Gastrocnemius medialis (tissue), 4 donors: ENCODE measurements around the gene PANK4. TPM values are rescaled to one million over a fixed set of nuclear protein-coding genes. Genes with fewer than 3 reads are reported as not detected.

ENCODE experiments used
- ATAC-seq, 2 donors: fragments of 150-250 bp; one replicate each; pipeline ENCODE4 v1.9.1; 2016
- DNase-seq, 2 donors: peaks; one replicate each; pipeline ENCODE4 v3.0.0-alpha.2; 2019
- H3K27ac ChIP-seq, 4 donors: fragments of 200-600 bp; sonication (generic); 1 replicate in 1 of 4; 2 replicates in 3 of 4; pipeline ENCODE4 v1.5.1; 2016 to 2018; ENCODE audit warnings: mild to moderate bottlenecking in 2 of 4, moderate library complexity in 1 of 4
- H3K27me3 ChIP-seq, 3 donors: fragments of 200-600 bp; sonication (generic) in 2 of 3; 1 replicate in 1 of 3; 2 replicates in 2 of 3; pipeline versions ENCODE4 v1.5.1 to v1.6.0; 2016 to 2019; ENCODE audit warnings: mild to moderate bottlenecking in 1 of 3, moderate library complexity in 1 of 3
- H3K36me3 ChIP-seq, 2 donors: fragments of 200-600 bp; sonication (generic) in 1 of 2; one replicate each; pipeline ENCODE4 v1.5.1; 2017 to 2018
- H3K4me1 ChIP-seq, 2 donors: fragments of 200-600 bp; sonication (generic) in 1 of 2; one replicate each; pipeline ENCODE4 v1.5.1; 2016 to 2017; ENCODE audit warnings: mild to moderate bottlenecking in 2 of 2
- H3K4me3 ChIP-seq, 4 donors: fragments of 200-600 bp; sonication (generic) in 3 of 4; 1 replicate in 1 of 4; 2 replicates in 3 of 4; pipeline ENCODE4 v1.5.1; 2016 to 2019; ENCODE audit warnings: mild to moderate bottlenecking in 2 of 4
- H3K9me3 ChIP-seq, 3 donors: fragments of 200-600 bp; sonication (generic) in 2 of 3; 1 replicate in 1 of 3; 2 replicates in 2 of 3; pipeline ENCODE4 v1.5.1; 2016 to 2019
- POLR2A ChIP-seq, 2 donors: fragments of 450-650 bp; IDR thresholded peaks; one replicate each; pipeline ENCODE4 v1.6.1; 2017; ENCODE audit warnings: antibody characterized with exemption in 2 of 2, mild to moderate bottlenecking in 2 of 2, moderate library complexity in 2 of 2
- in situ Hi-C, 4 donors: fragments of 200-750 bp; cut with MboI; loops; one replicate each; pipeline versions ENCODE4 v1.15.0 to v1.8.0; 2017; ENCODE audit warnings: low sequenced_read_pairs in 4 of 4
- intact Hi-C: fragments of 100-400 bp; cut with DNase I; formaldehyde crosslinking; loops from one replicate; pipeline ENCODE4 v1.15.1; 2023; ENCODE audit warnings: low total_unique reads
- total RNA-seq, 4 donors: library from RNA; depleted of rRNA; stranded (reverse); fragments of >200 nt; gene quantifications; one replicate each; pipeline versions ENCODE4 v1.1.0 to v1.2.3, GENCODE V29; 2016

The PANK4 gene
- total RNA-seq, 4 donors from 2014 or later, result 27.5 to 54.2 (median 38.5) TPM

GRCh38 chr1:2458687-2459086 lies 67.7 kb downstream of the PANK4 start:
- in situ Hi-C loops, result no loop called here

More at GRCh38 chr1:2458687-2459086, 67.7 kb downstream of the PANK4 start:
- Histone ChIP-seq H3K4me3 (no peak overlapping the region), H3K27ac (no peak overlapping the region), H3K9me3 (no peaks in the 10 kb centered on the region), H3K27me3 (peaks cover 21 to 50% (median 25%) of the 10 kb centered on the region in 3 donors), H3K4me1 (peaks cover 0 to 6% of the 10 kb centered on the region in 2 donors), H3K36me3 (no peaks in the 10 kb centered on the region)
- no peak for DNase-seq
- no peak for ATAC-seq
- intact Hi-C loops, result no loop called here
- no peak for TF ChIP-seq POLR2A (IDR thresholded peaks at IDR 0.05)

Other genes starting within 250 kb of the PANK4 start
- 1 to 10 TPM; 1.9 to 4.7 (median 3.5) TPM for gene MORN1, start 135.0 kb downstream of the PANK4 start, total RNA-seq
- 10 to 100 TPM; 51.1 to 60.5 (median 55.4) TPM for gene RER1, start 134.8 kb downstream of the PANK4 start, total RNA-seq
- 10 to 100 TPM; 19.2 to 25.7 (median 22.6) TPM for gene PEX10, start 114.0 kb downstream of the PANK4 start, total RNA-seq
- gene PLCH2, start 50.3 kb downstream of the PANK4 start, total RNA-seq, result not detected
- gene HES5, start 3.7 kb upstream of the PANK4 start, total RNA-seq, result under 1 TPM in 1 of 4 donors, not detected in 3; 0.49 TPM
- gene TNFRSF14, start 29.8 kb upstream of the PANK4 start, total RNA-seq, result 10 to 100 TPM in 1 of 4 donors, 1 to 10 TPM in 3; 3.4 to 11.5 (median 5.0) TPM
- gene PRXL2B, start 60.2 kb upstream of the PANK4 start, total RNA-seq, result 1 to 10 TPM in 2 of 4 donors, under 1 TPM in 2; 0.52 to 2.7 (median 1.1) TPM
- not detected for gene MMEL1, start 106.4 kb upstream of the PANK4 start, total RNA-seq